ENCODE data around the gene ATAD3A. TPM values are rescaled to one million over a fixed set of nuclear protein-coding genes. Genes with fewer than 3 reads are reported as not detected.
"Not testable (repeated sequence)": the region's sequence is repeated elsewhere in the genome, so short reads cannot be mapped to it uniquely, and the experiment has no call there.

Gene ATAD3A
- total RNA-seq, 2 experiments from 2014 or later, result 45.7 to 46.7 TPM

DNA sequence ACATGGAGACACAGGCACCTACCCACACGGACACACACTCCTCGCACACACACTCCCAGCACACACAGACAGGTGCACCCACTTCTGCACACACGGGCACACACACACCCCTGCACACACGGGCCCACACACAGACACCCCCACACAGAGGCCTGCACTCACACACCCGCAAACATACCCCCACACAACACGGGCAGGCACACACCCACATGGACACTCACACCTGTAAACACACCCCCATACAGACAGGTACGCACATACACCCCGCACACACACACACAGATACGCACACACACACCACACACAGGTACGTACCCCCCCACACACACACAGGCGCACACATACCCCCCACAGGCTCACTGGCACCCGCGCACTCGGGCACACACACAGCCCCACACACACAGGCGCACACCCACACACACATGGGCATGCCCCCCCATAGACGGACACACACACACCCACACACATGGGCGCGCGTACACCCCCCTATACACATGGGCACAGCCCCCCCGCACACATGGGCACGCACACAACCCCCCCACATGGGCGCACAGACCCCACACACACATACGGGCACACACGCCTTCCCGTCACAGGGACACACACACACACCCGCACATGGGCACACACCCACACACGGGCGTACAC is 6.1 kb downstream of the ATAD3A start:
- Mint-ChIP-seq H3K36me3 (peaks cover 17% of the 10 kb centered on the region), H3K4me3 (no peak overlapping the region), H3K27me3 (no peaks in the 10 kb centered on the region), H3K27ac (no peak overlapping the region), H3K9me3 (no peaks in the 10 kb centered on the region), H3K4me1 (ENCODE audit: low read depth) (peaks cover 7% of the 10 kb centered on the region)
- ChIA-PET POLR2A (no interaction called here), CTCF (no interaction called here)
- intact Hi-C loops (cut with micrococcal nuclease), result no loop called here
- DNase-seq, result no peak

DNA sequence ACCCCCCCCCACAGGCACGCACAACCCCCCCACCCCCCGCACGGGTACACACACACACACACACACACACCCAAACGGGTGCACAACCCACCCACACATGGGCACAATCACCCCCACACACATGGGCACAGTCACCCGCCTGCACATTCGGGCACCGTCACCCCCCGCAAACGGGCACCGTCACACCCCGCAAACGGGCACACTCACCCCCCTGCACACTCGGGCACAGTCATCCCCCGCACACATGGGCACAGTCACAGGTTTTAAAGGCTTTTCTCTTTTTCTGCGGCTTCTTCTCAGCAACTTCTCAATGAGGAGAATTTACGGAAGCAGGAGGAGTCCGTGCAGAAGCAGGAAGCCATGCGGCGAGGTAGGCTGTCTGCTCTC is 6.7 kb downstream of the ATAD3A start:
- CTCF ChIA-PET; H3K27me3 Mint-ChIP-seq; intact Hi-C loops (cut with micrococcal nuclease); H3K4me3 Mint-ChIP-seq; H3K4me1 Mint-ChIP-seq (ENCODE audit: low read depth); DNase-seq; H3K9me3 Mint-ChIP-seq; H3K27ac Mint-ChIP-seq; POLR2A ChIA-PET: not testable (repeated sequence)
- H3K36me3 Mint-ChIP-seq, result peaks cover 17% of the 10 kb centered on the region

DNA sequence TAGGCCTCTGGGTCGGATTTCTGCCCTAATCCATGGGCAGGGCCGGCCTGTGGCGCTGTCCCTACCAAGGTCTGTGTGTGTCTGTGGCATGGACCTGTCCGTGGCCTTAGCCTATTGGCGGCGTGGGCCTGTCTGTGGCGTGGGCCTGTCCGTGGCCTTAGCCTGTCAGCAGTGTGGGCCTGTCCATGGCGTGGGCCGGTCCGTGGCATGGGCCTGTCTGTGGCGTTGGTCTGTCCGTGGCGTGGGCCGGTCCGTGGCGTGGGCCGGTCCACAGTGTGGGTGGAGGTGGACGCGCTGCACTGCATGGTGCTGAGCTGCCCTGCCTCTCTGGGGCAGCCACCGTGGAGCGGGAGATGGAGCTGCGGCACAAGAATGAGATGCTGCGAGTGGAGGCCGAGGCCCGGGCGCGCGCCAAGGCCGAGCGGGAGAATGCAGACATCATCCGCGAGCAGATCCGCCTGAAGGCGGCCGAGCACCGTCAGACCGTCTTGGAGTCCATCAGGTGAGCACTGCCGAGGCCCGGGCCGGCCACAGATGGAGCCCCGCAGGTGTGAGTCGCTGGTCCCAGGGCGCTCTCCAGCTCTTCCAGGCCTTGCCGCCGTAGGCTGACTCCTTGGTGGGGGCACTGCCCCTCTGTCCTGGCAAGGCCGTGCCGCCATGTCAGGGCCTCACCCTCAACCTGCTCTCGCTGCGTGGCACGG is 8.0 kb downstream of the ATAD3A start:
- H3K36me3 Mint-ChIP-seq, result peaks cover 18% of the 10 kb centered on the region
- DNase-seq; CTCF ChIA-PET; intact Hi-C loops (cut with micrococcal nuclease); POLR2A ChIA-PET; H3K9me3 Mint-ChIP-seq; H3K27me3 Mint-ChIP-seq; H3K27ac Mint-ChIP-seq; H3K4me3 Mint-ChIP-seq; H3K4me1 Mint-ChIP-seq (ENCODE audit: low read depth): not testable (repeated sequence)

DNA sequence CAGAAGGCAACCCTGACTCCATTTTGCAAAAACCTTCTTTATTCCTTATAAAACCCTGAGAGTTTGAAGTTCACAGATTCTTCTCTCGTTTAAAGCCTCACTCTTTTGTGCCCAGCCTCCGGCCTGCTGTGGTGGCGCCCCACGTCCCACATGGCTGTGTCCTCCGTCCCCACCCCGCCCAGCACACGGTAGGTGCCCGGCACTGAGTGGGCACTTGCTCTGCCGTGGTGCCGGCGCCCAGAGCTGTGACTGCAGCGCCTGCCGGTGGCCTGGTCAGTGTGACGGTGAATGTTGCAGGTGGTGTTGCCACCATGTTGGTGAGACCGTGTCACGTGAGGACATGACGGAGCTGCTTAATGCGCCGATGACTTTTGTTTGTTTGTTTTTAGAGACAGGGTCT is 9.4 kb downstream of the ATAD3A start:
- ChIA-PET CTCF (interaction anchor here (1.0 kb wide), 1 partner anchor 17 kb away, joined by 3 read pairs; no protein-coding TSS in a partner anchor), POLR2A (no interaction called here)
- Mint-ChIP-seq H3K36me3 (peaks cover 15% of the 10 kb centered on the region), H3K27ac (no peak overlapping the region), H3K9me3 (no peaks in the 10 kb centered on the region), H3K4me3 (no peak overlapping the region), H3K27me3 (no peaks in the 10 kb centered on the region), H3K4me1 (ENCODE audit: low read depth) (no peaks in the 10 kb centered on the region)
- intact Hi-C loops (cut with micrococcal nuclease), result no loop called here
- no peak for DNase-seq

DNA sequence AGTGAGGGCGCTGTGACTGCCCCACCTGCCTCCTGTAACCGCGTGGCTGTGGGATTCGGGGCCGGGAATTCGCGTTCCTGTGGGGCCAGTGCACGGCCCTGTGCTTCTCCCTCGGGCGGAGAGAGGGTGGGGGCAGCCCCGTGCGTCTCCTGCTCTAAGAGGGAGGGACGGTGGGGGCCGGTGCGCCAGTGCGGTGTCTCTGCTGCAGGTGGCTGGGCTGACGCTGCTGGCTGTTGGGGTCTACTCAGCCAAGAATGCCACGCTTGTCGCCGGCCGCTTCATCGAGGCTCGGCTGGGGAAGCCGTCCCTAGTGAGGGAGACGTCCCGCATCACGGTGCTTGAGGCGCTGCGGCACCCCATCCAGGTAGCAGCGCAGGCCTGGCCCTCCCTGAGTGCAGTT is 10.6 kb downstream of the ATAD3A start:
- H3K27me3 Mint-ChIP-seq; intact Hi-C loops (cut with micrococcal nuclease); DNase-seq; H3K4me3 Mint-ChIP-seq; H3K9me3 Mint-ChIP-seq; H3K27ac Mint-ChIP-seq; H3K4me1 Mint-ChIP-seq (ENCODE audit: low read depth): not testable (repeated sequence)
- ChIA-PET POLR2A (interaction anchor here (0.5 kb wide), 1 partner anchor 45 kb away, joined by 3 read pairs; no protein-coding TSS in a partner anchor), CTCF (interaction anchor here (1.0 kb wide), 1 partner anchor 18 kb away, joined by 3 read pairs; no protein-coding TSS in a partner anchor)
- H3K36me3 Mint-ChIP-seq, result peaks cover 17% of the 10 kb centered on the region

DNA sequence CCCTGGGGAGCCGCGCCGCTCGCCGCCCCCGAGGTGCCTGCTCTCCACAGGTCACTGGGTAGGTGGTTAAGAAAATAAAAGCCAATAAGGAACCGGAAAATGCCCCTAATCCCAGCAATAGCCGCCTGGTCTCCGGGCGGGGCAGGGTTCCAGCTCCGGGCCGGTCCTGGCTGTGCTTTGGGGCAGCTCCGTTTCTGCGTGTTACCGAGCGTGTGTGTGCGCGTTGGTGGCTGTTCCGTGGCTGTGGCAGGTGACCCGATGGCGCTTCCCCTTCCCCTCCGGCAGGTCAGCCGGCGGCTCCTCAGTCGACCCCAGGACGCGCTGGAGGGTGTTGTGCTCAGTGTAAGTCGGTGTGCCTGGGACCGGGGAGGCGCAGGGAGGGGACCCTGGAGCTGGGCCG is 11.3 kb downstream of the ATAD3A start:
- not testable (repeated sequence) for H3K4me3 Mint-ChIP-seq

DNA sequence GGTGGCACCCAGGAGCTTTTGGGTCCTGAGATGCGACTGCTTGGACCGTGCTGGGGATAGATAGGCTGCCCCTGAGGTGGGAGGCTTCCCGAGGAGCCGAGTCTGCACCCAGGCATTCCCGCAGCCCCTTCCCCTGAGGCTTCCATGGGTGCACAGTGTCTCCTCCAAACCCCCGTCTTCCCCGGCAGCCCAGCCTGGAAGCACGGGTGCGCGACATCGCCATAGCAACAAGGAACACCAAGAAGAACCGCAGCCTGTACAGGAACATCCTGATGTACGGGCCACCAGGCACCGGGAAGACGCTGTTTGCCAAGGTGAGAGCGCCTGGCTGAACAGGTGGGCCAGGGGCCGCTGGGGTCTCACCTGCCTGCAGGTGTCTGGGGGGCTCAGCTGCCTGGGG is 11.7 kb downstream of the ATAD3A start:
- H3K4me3 Mint-ChIP-seq; H3K4me1 Mint-ChIP-seq (ENCODE audit: low read depth); DNase-seq; H3K9me3 Mint-ChIP-seq; POLR2A ChIA-PET; H3K36me3 Mint-ChIP-seq; H3K27me3 Mint-ChIP-seq; CTCF ChIA-PET; intact Hi-C loops (cut with micrococcal nuclease); H3K27ac Mint-ChIP-seq: not testable (repeated sequence)

More for the DNA sequence above, 11.3 kb downstream of the ATAD3A start:
- peaks cover 12% of the 10 kb centered on the region for H3K36me3 Mint-ChIP-seq
- intact Hi-C loops (cut with micrococcal nuclease); H3K27me3 Mint-ChIP-seq; CTCF ChIA-PET; DNase-seq; H3K9me3 Mint-ChIP-seq; POLR2A ChIA-PET; H3K4me1 Mint-ChIP-seq (ENCODE audit: low read depth); H3K27ac Mint-ChIP-seq: not testable (repeated sequence)

DNA sequence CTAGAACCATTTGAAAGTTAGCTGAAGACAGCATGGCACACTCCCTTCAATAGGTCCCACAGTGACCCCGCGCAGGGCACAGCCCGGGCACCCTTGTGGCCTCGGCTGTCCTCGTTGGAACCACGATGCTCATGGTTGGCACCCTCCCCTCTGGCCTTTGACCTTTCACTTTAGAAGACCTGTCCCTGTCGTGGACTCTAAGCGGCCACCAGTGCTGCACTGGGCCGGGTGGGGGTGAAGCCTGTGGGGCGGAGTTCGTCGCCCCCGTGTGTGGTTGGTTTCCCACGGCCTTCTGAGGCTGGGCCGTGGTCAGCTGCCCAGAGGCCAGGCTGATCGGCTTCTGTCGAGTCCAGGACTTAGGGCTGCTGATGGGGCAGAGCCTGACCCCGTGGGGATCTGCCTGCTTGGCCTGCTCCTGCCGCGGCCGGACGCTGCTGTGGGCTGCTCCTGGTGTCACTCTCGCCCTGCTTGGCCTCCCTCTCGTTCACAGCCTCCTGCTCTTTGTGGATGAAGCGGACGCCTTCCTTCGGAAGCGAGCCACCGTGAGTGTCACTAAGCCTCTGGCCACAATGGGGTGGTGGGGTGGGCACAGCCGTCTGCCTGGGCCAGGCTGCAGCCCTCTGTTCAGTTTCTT is 12.9 kb downstream of the ATAD3A start:
- DNase-seq; CTCF ChIA-PET; H3K4me3 Mint-ChIP-seq; H3K27ac Mint-ChIP-seq; intact Hi-C loops (cut with micrococcal nuclease); H3K4me1 Mint-ChIP-seq (ENCODE audit: low read depth); POLR2A ChIA-PET; H3K9me3 Mint-ChIP-seq; H3K27me3 Mint-ChIP-seq: not testable (repeated sequence)
- peaks cover 15% of the 10 kb centered on the region for H3K36me3 Mint-ChIP-seq

DNA sequence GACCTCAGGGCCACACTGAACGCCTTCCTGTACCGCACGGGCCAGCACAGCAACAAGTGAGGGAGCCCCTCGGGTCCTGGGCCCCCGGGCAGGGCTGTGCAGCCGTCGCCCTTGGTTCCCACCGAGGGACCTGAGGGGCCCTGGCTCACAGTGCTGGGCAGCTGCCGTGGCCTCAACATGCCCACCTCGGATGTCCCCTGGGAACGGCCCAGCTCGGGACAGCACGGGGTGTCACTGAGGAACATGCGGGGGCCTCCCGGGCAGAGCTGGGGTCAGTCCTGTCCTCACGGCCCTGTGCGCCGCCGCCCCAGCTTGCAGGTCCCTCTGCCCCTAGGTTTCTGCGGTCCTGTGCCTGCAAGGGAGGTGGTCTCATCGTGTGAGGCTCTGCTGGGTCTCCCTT is 14.5 kb downstream of the ATAD3A start:
- H3K27ac Mint-ChIP-seq; H3K27me3 Mint-ChIP-seq; CTCF ChIA-PET; DNase-seq; H3K9me3 Mint-ChIP-seq; H3K4me3 Mint-ChIP-seq; intact Hi-C loops (cut with micrococcal nuclease); POLR2A ChIA-PET; H3K4me1 Mint-ChIP-seq (ENCODE audit: low read depth): not testable (repeated sequence)
- peaks cover 22% of the 10 kb centered on the region for H3K36me3 Mint-ChIP-seq

DNA sequence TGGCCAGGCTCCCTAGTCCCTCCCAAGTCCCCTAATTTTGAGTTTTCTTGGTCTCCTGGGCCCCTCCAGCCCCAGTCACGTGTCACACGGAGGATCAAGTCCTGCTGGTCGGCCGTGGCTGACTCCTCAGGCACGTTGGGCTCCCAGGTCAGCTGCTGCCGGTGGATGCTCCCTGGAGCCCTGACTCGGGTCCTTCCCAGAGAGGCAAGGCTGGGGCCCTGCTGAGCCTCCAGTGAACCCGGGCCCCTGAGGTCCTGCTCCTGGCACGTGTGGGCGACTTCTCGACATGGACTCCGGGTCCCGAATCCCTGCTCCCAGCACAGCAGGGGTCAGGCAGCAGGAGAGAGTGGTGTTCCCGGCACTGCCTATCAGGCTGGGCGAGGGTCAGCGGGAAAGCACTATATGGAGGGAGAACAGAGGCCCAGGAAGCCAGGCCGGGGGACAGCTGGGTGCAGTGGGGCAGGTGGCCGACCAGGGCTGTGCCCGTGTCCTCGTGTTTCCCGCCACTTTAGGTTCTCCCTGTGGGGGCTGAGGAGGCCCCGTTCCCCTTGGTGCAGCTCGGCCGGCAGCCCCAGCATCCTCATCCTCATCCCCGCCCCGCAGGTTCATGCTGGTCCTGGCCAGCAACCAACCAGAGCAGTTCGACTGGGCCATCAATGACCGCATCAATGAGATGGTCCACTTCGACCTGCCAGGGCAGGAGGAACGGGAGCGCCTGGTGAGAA is 15.3 kb downstream of the ATAD3A start:
- H3K27ac Mint-ChIP-seq, result no peak overlapping the region
- H3K4me1 Mint-ChIP-seq (ENCODE audit: low read depth), result no peaks in the 10 kb centered on the region
- intact Hi-C loops (cut with micrococcal nuclease), result no loop called here
- CTCF ChIA-PET, result no interaction called here
- no peak for DNase-seq
- POLR2A ChIA-PET, result no interaction called here
- peaks cover 27% of the 10 kb centered on the region for H3K36me3 Mint-ChIP-seq
- H3K4me3 Mint-ChIP-seq, result no peak overlapping the region
- H3K27me3 Mint-ChIP-seq, result no peaks in the 10 kb centered on the region
- H3K9me3 Mint-ChIP-seq, result peaks cover 9% of the 10 kb centered on the region

DNA sequence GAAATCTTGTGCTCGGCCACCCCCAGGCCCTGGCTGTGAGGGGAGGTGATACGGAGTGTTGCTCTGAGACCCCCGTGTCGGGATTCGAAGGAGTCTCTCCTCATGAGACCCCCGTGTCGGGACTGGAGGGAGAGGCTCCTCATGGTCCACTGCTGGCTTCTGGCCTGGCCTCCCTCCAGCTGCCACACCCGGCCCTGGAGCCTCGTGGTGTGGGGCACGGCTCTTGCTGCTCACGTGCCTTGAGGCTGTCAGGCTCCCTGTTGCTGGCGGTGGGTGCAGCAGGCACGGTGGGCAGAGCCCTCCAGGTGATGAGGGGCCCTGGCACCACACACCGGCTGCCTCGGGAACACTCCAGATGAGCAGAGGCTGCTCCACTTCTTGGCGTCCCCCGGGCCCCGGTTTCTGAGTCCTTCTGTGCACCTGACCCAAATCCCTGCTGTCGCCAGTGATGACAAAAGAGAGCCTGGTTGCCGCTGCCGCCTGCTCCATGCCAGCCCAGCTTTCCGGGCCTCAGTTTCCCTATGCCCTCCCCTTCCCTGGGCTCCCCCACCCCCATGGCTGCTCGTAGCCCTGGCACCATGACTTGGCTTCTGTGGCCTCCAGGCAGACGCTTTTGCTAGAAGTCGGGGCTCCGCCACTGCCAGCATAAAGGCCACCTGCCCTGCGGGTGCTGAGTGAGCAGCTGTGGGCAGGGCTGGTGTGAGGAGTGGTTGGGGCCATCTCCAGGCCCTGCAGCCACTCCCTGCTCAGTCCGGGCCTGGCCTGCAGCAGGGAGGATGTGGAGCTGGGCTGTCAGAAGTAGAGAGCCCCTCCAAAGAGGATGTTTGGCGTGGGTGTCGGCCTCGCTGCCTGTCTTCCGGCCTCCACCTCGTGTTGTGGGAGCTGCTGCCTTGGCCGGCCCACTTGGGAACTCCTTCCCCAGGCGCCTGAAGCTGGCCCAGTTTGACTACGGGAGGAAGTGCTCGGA is 16.6 kb downstream of the ATAD3A start:
- Mint-ChIP-seq H3K27ac (no peak overlapping the region), H3K9me3 (peaks cover 9% of the 10 kb centered on the region), H3K4me1 (ENCODE audit: low read depth) (no peaks in the 10 kb centered on the region), H3K27me3 (no peaks in the 10 kb centered on the region), H3K36me3 (peaks cover 31% of the 10 kb centered on the region), H3K4me3 (no peak overlapping the region)
- ChIA-PET POLR2A (no interaction called here), CTCF (no interaction called here)
- intact Hi-C loops (cut with micrococcal nuclease), result no loop called here
- DNase-seq, result no peak

DNA sequence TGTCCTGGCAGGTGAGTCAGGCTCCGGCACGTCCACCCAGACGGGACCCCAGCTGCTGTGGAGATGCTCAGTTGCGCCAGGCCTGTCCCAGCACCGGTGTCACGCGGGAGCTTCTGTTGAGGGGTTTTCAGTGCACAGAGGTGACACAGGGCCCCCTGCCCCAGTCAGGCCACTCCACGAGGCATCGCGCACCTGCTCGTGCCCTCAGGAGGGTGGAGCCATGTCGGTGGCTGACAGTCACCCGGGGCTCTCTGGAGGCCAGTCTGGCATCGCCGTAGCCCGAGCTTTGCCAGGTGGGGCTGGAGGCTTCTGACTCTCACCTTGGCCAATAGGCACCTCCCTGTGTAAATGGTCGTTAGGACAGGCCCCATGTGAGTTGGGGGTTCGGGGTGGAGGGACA is 17.4 kb downstream of the ATAD3A start:
- ChIA-PET POLR2A (no interaction called here), CTCF (no interaction called here)
- Mint-ChIP-seq H3K4me1 (ENCODE audit: low read depth) (no peaks in the 10 kb centered on the region), H3K27ac (no peak overlapping the region), H3K9me3 (peaks cover 9% of the 10 kb centered on the region), H3K36me3 (peaks cover 30% of the 10 kb centered on the region), H3K27me3 (no peaks in the 10 kb centered on the region), H3K4me3 (no peak overlapping the region)
- DNase-seq, result no peak
- intact Hi-C loops (cut with micrococcal nuclease), result no loop called here

All from activated CD4-positive, alpha-beta memory T cell treated with anti-CD3 and anti-CD28 coated beads for 36 hours (primary cell).